ENCODE data around the gene ESRRG.

Gene ESRRG

GRCh38 chr1:216456682-216457081, 266.5 kb downstream of the ESRRG start:
- no peak overlapping the region for H3K4me3 ChIP-seq (replicated peaks; ENCODE audit: low read depth, low read length)
- peak; percentile 39 for DNase-seq (ENCODE audit: extremely low read depth, low read depth)
- TF ChIP-seq CTCF (IDR thresholded peaks at IDR 0.05; ENCODE audit: low read depth, low read length, missing control alignments), result no peak

- DNase-seq (ENCODE audit: extremely low read depth, low read depth), result no peak
- TF ChIP-seq CTCF (IDR thresholded peaks at IDR 0.05; ENCODE audit: low read depth, low read length, missing control alignments), result no peak
- no peak overlapping the region for H3K4me3 ChIP-seq (replicated peaks; ENCODE audit: low read depth, low read length)
Observed at GRCh38 chr1:216453777-216454176, 269.5 kb downstream of the ESRRG start.
